Lung (tissue), 12 donors: ENCODE results near the gene TOP2A. TPM values are rescaled to one million over a fixed set of nuclear protein-coding genes. Genes with fewer than 3 reads are reported as not detected.

Experiments
- ATAC-seq: fragments of 200-7000 bp; cut with Tn5 transposase; one replicate; pipeline ENCODE4 v1.9.1; 2020; ENCODE audit warnings: moderate number of reproducible peaks; ENCODE audit not compliant: insufficient read depth, low FRiP score
- DNase-seq, 3 donors: peaks; one replicate each; pipeline ENCODE4 v3.0.0-alpha.2; 2013 to 2017
- H3K27ac ChIP-seq, 2 donors: one replicate each; pipeline ENCODE4 v1.5.1; 2013; ENCODE audit warnings: mild to moderate bottlenecking in 2 of 2, moderate library complexity in 2 of 2, control low read depth in 1 of 2, inconsistent platforms in 1 of 2, low read depth in 1 of 2, low read length in 1 of 2
- H3K27me3 ChIP-seq, 3 donors: one replicate each; pipeline ENCODE4 v1.5.1; 2013; ENCODE audit warnings: low read length in 2 of 3; ENCODE audit not compliant: control insufficient read depth in 3 of 3, insufficient read depth in 3 of 3
- H3K36me3 ChIP-seq, 4 donors: one replicate each; pipeline ENCODE4 v1.5.1; 2013; ENCODE audit warnings: low read length in 4 of 4, mild to moderate bottlenecking in 1 of 4, moderate library complexity in 1 of 4; ENCODE audit not compliant: control insufficient read depth in 4 of 4, insufficient read depth in 4 of 4
- H3K4me1 ChIP-seq, 5 donors: one replicate each; pipeline ENCODE4 v1.5.1; 2013; ENCODE audit warnings: low read length in 5 of 5, mild to moderate bottlenecking in 2 of 5, moderate library complexity in 1 of 5; ENCODE audit not compliant: control insufficient read depth in 5 of 5, insufficient read depth in 5 of 5
- H3K4me3 ChIP-seq: one replicate; pipeline ENCODE4 v1.5.1; 2013; ENCODE audit warnings: mild to moderate bottlenecking, control low read depth, moderate library complexity
- H3K9ac ChIP-seq, 2 donors: one replicate each; pipeline ENCODE4 v1.5.1; 2013; ENCODE audit warnings: low read length in 2 of 2, control low read depth in 1 of 2; ENCODE audit not compliant: insufficient read depth in 1 of 2
- H3K9me3 ChIP-seq, 4 donors: one replicate each; pipeline ENCODE4 v1.5.1; 2013; ENCODE audit warnings: low read length in 3 of 4, mild to moderate bottlenecking in 1 of 4, moderate library complexity in 1 of 4; ENCODE audit not compliant: control insufficient read depth in 4 of 4, insufficient read depth in 3 of 4
- CTCF ChIP-seq: IDR thresholded peaks from 2 replicates; pipeline ENCODE4 v1.5.1; 2012; ENCODE audit warnings: mild to moderate bottlenecking; ENCODE audit errors: control extremely low read depth, extremely low read depth
- WGBS, 2 donors: extraction: QIAGEN DNeasy Blood & Tissue Kit; methylation state at CpG; one replicate each; pipeline ENCODE4 v1.1.7; 2013; 5-methylcytosine and 5-hydroxymethylcytosine counted together
- polyA plus RNA-seq, 2 donors: library from polyadenylated mRNA; stranded (reverse); fragments of 200-250 nt; gene quantifications; one replicate each; pipeline ENCODE4 v1.2.1, GENCODE V29; 2013
- total RNA-seq, 2 donors: library from RNA; depleted of rRNA in 1 of 2; stranded (reverse); fragments of >200 nt in 1 of 2; gene quantifications; one replicate each; pipeline ENCODE4 v1.2.1, GENCODE V29; 2014 to 2021
- donor health status: control.
- donor health status: control.
- donor health status: Bipolar disorder and iron deficiency.
- donor health status: healthy.
- donor health status: DM: yes; HTN: yes; CAD: no.

TOP2A gene
- total and polyA plus RNA-seq, 4 donors = 2.6 to 21.6 (median 9.6) TPM

DNA sequence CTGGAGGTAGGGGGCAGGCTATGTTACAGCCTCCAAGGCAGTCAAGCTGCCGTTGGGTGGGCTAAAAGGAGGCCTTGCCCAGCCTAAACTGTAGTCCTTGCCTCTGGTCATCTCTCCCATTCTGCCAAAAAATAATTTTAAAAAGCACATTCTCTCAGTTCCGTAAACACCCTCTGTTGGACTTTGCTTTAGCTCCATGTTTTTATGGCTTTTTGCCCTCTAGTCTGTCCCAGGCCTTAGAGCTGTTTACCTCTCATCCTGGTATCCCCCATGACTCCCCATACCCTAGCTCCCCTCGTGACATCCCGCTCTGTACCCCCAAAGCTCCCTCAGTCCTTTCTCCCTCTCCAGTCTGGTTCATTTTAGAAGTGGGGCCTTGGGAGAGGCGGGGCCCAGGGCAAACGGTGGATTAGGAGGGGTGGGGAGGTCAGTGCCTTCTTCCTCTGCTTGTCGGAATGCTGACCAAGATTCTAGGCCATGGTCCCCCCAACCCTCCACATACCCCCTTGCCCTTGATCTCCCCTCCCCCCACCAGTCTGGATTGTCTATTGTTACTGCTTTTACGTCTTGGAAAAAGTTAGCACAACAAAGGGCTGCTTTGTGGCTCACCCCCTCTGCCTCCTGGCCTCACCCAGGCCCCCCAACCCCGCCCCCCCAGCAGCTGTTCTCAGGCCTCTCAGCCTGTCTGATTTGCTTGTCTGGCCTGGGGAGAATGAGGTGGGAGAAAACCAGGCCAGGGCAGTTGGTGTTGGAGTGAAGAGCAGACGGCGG, 71.5 kb downstream of the TOP2A start:
- Histone ChIP-seq H3K4me3 (peak overlapping the region; percentile 50), H3K27ac (peak overlapping the region; percentile 93 to 95), H3K9me3 (no peaks in the 10 kb centered on the region), H3K36me3 (peaks cover 0 to 26% (median 17%) of the 10 kb centered on the region in 4 donors), H3K27me3 (no peaks in the 10 kb centered on the region), H3K9ac (peak overlapping the region in 1 of 2 donors; percentile 24), H3K4me1 (peaks cover 38 to 83% (median 51%) of the 10 kb centered on the region in 5 donors)
- DNase-seq = peak in 1 of 3 donors; percentile 47
- ATAC-seq = no peak
- no peak for TF ChIP-seq CTCF
- 43 to 59% methylated on average over 11 of the region's 11 CpGs for WGBS, 2 donors

DNA sequence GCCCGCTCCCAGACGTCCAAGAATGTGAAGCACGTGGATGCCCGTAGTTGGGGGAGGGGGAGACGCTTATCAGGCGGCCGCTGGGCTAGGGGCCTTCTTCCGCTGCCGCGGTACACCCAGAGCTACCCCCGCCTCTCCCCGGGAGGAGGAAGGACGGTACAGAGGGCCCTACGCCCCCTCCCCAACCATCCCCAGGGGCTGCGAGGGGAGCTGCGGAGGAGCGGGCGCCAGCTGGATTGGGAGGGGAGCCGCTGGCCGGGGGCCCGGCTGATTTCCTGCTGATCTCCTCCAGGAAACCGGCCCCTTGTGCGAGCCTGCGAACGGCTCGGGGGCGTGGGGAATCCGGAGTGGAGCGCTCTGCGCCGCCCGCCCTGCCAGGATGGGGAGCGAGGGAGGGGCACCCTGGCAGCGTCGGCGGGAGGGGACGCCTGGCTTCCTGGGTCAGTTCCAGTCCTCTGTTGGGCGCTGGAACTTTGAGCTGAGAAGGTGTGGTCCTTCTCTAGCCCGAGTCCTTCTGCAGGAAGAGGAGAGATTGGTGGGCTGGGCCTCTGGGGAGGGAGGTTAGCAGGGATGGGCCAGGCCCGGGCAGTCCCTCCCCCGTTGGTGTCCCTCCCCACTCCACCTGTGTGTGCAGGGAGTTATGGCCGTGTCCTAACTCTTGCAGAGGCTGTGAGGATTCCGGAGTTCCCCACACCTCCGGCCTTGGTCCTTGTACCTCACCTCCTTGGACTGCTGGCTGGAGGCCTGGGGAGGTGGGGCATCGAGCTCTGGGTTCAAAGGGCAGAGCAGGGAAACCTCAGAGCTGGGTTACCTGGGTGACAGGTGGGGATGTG, 72.3 kb downstream of the TOP2A start:
- H3K36me3 ChIP-seq = peaks cover 0 to 19% (median 17%) of the 10 kb centered on the region in 4 donors
- H3K4me1 ChIP-seq = peaks cover 38 to 83% (median 51%) of the 10 kb centered on the region in 5 donors
- peak overlapping the region in 1 of 2 donors; percentile 24 for H3K9ac ChIP-seq
- H3K4me3 ChIP-seq = peak overlapping the region; percentile 50
- DNase-seq (peak; percentile 85 to 93 (median 85)), ATAC-seq (peak; percentile 27)
- 2% methylated on average over 43 to 45 of the region's 45 CpGs for WGBS, 2 donors
- peak overlapping the region; percentile 93 to 95 for H3K27ac ChIP-seq
- no peak for TF ChIP-seq CTCF
- H3K9me3 ChIP-seq = no peaks in the 10 kb centered on the region
- H3K27me3 ChIP-seq = no peaks in the 10 kb centered on the region

GRCh38 chr17:40344421-40345160, 73.1 kb downstream of the TOP2A start:
- Histone ChIP-seq H3K4me3 (peak overlapping the region; percentile 43), H3K36me3 (peaks cover 0 to 17% (median 13%) of the 10 kb centered on the region in 4 donors), H3K27me3 (no peaks in the 10 kb centered on the region), H3K9ac (peak overlapping the region in 1 of 2 donors; percentile 17), H3K27ac (peak overlapping the region; percentile 93 to 95), H3K9me3 (no peaks in the 10 kb centered on the region), H3K4me1 (peaks cover 37 to 75% (median 44%) of the 10 kb centered on the region in 5 donors)
- TF ChIP-seq CTCF = no peak
- peak in 1 of 3 donors; percentile 19 for DNase-seq
- no peak for ATAC-seq
- WGBS, 2 donors = 24 to 27% methylated on average over 6 to 7 of the region's 7 CpGs
